Tibial nerve (tissue), 4 donors: Measurements from ENCODE around the gene RBM17.
"Not testable (repeated sequence)": the region's sequence is repeated elsewhere in the genome, so short reads cannot be mapped to it uniquely, and the experiment has no call there.

Experiments
- CTCF ChIP-seq, 5 experiments: fragments of 200-600 bp in 3 of 5; fragments of 450-650 bp in 2 of 5; sonication (generic) in 3 of 5; IDR thresholded peaks; one replicate each; pipeline ENCODE4 v1.5.1; 2016 to 2019; ENCODE audit warnings: antibody characterized with exemption in 5 of 5, mild to moderate bottlenecking in 3 of 5, moderate library complexity in 2 of 5
- EP300 ChIP-seq, 2 donors: sonication (generic); formaldehyde crosslinking; IDR thresholded peaks; one replicate each; pipeline ENCODE4 v1.6.1; 2017; ENCODE audit warnings: antibody characterized with exemption in 2 of 2, mild to moderate bottlenecking in 1 of 2
- POLR2A ChIP-seq, 2 donors: fragments of 450-650 bp; IDR thresholded peaks; one replicate each; pipeline ENCODE4 v1.6.1; 2017; ENCODE audit warnings: antibody characterized with exemption in 2 of 2, mild to moderate bottlenecking in 2 of 2, moderate library complexity in 2 of 2

DNA sequence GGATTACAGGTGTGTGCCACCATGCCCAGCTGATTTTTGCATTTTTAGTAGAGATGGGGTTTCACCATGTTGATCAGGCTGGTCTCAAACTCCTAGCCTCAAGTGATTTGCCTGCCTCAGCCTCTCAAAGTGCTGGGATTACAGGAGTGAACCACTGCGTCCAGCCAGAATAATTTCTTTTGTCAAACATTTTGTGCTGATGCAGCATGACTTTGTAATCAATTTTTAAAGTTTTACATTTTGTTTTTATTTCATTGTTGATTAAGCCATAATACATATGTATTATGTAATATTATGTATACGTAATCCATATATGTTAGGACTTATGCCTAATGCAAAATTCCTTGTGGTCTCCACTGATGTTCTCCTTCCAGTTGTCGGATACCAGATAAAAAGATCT is 18.8 kb downstream of the RBM17 start:
- TF ChIP-seq CTCF, EP300, POLR2A (IDR thresholded peaks at IDR 0.05): not testable (repeated sequence)
